Measurements from ENCODE around the gene DGKB. TPM values are rescaled to one million over a fixed set of nuclear protein-coding genes. Genes with fewer than 3 reads are reported as not detected.

The DGKB gene
- total RNA-seq, 1 experiment from 2014 or later: not detected

DNA sequence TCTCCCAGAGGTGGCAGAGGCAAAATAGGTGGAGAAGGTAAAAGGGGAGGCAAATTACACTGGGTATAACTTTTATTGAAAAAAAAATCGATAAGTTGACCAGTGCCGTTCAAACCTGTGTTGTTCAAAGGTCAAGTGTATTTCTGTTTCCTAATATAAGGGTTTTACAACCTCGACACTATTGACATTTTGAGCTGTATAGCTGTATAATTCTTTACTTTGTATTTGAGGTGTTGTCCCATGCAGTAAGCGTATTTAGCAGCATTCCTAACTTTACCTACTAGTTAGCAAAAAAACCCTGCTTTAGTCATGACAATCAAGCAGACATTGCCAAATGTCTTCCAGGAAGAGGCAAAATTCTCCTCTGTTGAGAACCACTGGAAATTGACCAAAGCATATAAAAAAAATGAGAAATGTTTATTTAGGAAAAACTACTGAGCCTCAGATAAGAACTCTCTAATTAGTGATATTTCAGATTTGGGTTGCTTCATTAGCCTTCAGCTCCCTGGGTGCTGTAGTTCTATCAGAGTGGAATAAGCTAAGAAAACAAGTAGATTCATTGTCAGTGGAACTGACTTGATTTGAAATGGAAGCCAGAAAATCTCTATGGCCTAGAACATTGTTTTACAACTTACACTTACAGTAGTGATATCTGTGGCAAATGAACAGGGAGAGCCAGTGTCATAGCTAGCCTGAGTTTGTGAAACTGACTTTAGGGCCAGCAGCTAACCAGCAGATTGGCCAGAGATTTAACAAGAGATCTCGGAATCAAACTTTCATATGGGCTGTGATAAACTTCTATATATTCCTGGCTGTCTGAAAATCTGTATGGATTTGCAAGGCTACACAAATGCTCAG, 331.6 kb downstream of the DGKB start:
- TF ChIP-seq, protein P1, sequence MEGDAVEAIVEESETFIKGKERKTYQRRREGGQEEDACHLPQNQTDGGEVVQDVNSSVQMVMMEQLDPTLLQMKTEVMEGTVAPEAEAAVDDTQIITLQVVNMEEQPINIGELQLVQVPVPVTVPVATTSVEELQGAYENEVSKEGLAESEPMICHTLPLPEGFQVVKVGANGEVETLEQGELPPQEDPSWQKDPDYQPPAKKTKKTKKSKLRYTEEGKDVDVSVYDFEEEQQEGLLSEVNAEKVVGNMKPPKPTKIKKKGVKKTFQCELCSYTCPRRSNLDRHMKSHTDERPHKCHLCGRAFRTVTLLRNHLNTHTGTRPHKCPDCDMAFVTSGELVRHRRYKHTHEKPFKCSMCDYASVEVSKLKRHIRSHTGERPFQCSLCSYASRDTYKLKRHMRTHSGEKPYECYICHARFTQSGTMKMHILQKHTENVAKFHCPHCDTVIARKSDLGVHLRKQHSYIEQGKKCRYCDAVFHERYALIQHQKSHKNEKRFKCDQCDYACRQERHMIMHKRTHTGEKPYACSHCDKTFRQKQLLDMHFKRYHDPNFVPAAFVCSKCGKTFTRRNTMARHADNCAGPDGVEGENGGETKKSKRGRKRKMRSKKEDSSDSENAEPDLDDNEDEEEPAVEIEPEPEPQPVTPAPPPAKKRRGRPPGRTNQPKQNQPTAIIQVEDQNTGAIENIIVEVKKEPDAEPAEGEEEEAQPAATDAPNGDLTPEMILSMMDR (IDR thresholded peaks at IDR 0.05; ENCODE audit: unreplicated experiment): no peak
- peaks cover 21% of the 10 kb centered on the region for H3K27me3 Mint-ChIP-seq (ENCODE audit: insufficient read depth, unreplicated experiment)
- ChIA-PET POLR2A (no interaction called here), CTCF (interaction anchor here (0.7 kb wide), 1 partner anchor 99 kb away, joined by 4 read pairs; no protein-coding TSS in a partner anchor)
- H3K4me1 Mint-ChIP-seq (ENCODE audit: insufficient read depth, unreplicated experiment): no peaks in the 10 kb centered on the region
- BruUV-seq (replicated peaks): no TSS peak
- no peak overlapping the region for H3K27ac Mint-ChIP-seq (ENCODE audit: low read depth, unreplicated experiment)
- intact Hi-C loops (cut with micrococcal nuclease): no loop called here
- H3K4me3 Mint-ChIP-seq (ENCODE audit: unreplicated experiment): no peak overlapping the region
- H3K36me3 Mint-ChIP-seq (ENCODE audit: insufficient read depth, unreplicated experiment): no peaks in the 10 kb centered on the region
- no peaks in the 10 kb centered on the region for H3K9me3 Mint-ChIP-seq (ENCODE audit: unreplicated experiment)
- DNase-seq (ENCODE audit: unreplicated experiment): no peak

DNA sequence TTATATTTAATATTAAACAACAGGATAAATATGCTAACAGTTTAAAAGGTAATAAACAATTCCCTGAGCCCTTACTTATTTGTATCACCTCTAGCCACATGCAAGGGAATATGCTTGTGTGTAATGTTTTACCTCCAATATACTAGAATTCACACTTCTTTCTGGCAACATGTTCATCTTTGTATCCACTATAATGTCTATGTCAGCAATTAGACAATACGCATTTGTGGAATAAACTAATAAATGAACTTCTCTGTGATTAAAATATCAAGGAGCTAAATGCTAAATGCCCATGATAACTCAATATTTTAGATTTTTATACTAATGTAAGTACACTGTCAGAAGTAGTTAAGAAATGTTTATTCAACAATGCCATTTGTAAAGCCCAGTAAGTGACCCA, 350.5 kb downstream of the DGKB start:
- H3K36me3 Mint-ChIP-seq (ENCODE audit: insufficient read depth, unreplicated experiment): no peaks in the 10 kb centered on the region
- POLR2A ChIA-PET: interaction anchor here (0.7 kb wide), 1 partner anchor 105 kb away, joined by 3 read pairs; no protein-coding TSS in a partner anchor
- BruUV-seq (replicated peaks): no TSS peak

GRCh38 chr7:14551310-14551709, 351.2 kb downstream of the DGKB start:
- no peaks in the 10 kb centered on the region for H3K9me3 Mint-ChIP-seq (ENCODE audit: unreplicated experiment)

More for the DNA sequence above, 350.5 kb downstream of the DGKB start:
- Mint-ChIP-seq H3K9me3 (ENCODE audit: unreplicated experiment) (no peaks in the 10 kb centered on the region), H3K4me3 (ENCODE audit: unreplicated experiment) (no peak overlapping the region), H3K27ac (ENCODE audit: low read depth, unreplicated experiment) (no peak overlapping the region), H3K4me1 (ENCODE audit: insufficient read depth, unreplicated experiment) (no peaks in the 10 kb centered on the region), H3K27me3 (ENCODE audit: insufficient read depth, unreplicated experiment) (peaks cover 17% of the 10 kb centered on the region)
- no peak for DNase-seq (ENCODE audit: unreplicated experiment)
- CTCF ChIA-PET: no interaction called here
- TF ChIP-seq, protein P1 (IDR thresholded peaks at IDR 0.05; ENCODE audit: unreplicated experiment): no peak
- intact Hi-C loops (cut with micrococcal nuclease): no loop called here

DNA sequence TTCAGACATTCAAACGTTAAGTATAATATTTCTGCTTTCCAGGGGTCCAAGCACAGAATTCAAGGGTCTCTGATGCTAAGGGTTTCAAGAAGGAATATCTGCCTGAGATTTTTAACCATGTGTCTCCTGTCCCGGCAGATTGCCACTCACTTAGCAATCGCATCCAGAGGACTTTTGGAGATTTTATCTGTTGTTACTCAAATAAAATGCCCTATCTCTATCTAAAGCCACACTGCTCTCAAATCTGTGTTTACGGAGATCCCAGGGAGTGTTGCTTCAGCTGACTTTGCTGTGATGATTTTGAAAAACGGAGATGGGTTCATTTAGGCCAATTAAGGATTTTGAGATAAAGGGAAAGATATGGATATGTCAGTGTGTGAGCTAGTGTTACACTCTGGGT, 359.9 kb downstream of the DGKB start:
- H3K36me3 Mint-ChIP-seq (ENCODE audit: insufficient read depth, unreplicated experiment): peaks cover 6% of the 10 kb centered on the region
- no peak overlapping the region for H3K4me3 Mint-ChIP-seq (ENCODE audit: unreplicated experiment)
- H3K4me1 Mint-ChIP-seq (ENCODE audit: insufficient read depth, unreplicated experiment): no peaks in the 10 kb centered on the region
- no peak for DNase-seq (ENCODE audit: unreplicated experiment)
- BruUV-seq (replicated peaks): no TSS peak
- POLR2A ChIA-PET: no interaction called here
- peaks cover 36% of the 10 kb centered on the region for H3K27me3 Mint-ChIP-seq (ENCODE audit: insufficient read depth, unreplicated experiment)
- no peaks in the 10 kb centered on the region for H3K9me3 Mint-ChIP-seq (ENCODE audit: unreplicated experiment)
- no peak overlapping the region for H3K27ac Mint-ChIP-seq (ENCODE audit: low read depth, unreplicated experiment)
- intact Hi-C loops (cut with micrococcal nuclease): no loop called here
- TF ChIP-seq, protein P1 (IDR thresholded peaks at IDR 0.05; ENCODE audit: unreplicated experiment): no peak
- CTCF ChIA-PET: no interaction called here

More at GRCh38 chr7:14551310-14551709, 351.2 kb downstream of the DGKB start:
- POLR2A ChIA-PET: no interaction called here
- Mint-ChIP-seq H3K4me3 (ENCODE audit: unreplicated experiment) (no peak overlapping the region), H3K4me1 (ENCODE audit: insufficient read depth, unreplicated experiment) (no peaks in the 10 kb centered on the region), H3K36me3 (ENCODE audit: insufficient read depth, unreplicated experiment) (no peaks in the 10 kb centered on the region), H3K27me3 (ENCODE audit: insufficient read depth, unreplicated experiment) (peaks cover 17% of the 10 kb centered on the region), H3K27ac (ENCODE audit: low read depth, unreplicated experiment) (no peak overlapping the region)
- BruUV-seq (replicated peaks): no TSS peak
- CTCF ChIA-PET: no interaction called here
- intact Hi-C loops (cut with micrococcal nuclease): no loop called here
- TF ChIP-seq, protein P1 (IDR thresholded peaks at IDR 0.05; ENCODE audit: unreplicated experiment): no peak
- no peak for DNase-seq (ENCODE audit: unreplicated experiment)

All from MCF 10A (cell line).